ENCODE results near the gene INPP5K. TPM values are rescaled to one million over a fixed set of nuclear protein-coding genes. Genes with fewer than 3 reads are reported as not detected.
"Not testable (repeated sequence)": the region's sequence is repeated elsewhere in the genome, so short reads cannot be mapped to it uniquely, and the experiment has no call there.

The INPP5K gene
- total and polyA plus RNA-seq, 12 donors, result 26.8 to 45.5 (median 34.8) TPM

- intact Hi-C loops (cut with DNase I), result loop anchor here in 6 of 10 donors (5.0 to 10.0 kb wide), 4 partner anchors 58 to 88 kb away; partner anchors contain the start of gene INPP5K (in 3 of the 6)
- Histone ChIP-seq H3K27me3 (no peaks in the 10 kb centered on the region), H3K36me3 (peaks cover 0 to 40% (median 0%) of the 10 kb centered on the region in 9 donors), H3K9me3 (no peaks in the 10 kb centered on the region), H3K27ac (peak overlapping the region in 2 of 10 donors; percentile 1 to 97), H3K4me1 (peaks cover 21 to 83% (median 68%) of the 10 kb centered on the region in 9 donors), H3K4me3 (no peak overlapping the region)
- 49 to 51% methylated on average over 5 of the region's 5 CpGs for WGBS, 2 donors
- peak in 1 of 2 donors; percentile 1 for DNase-seq
- TF ChIP-seq, protein P1, sequence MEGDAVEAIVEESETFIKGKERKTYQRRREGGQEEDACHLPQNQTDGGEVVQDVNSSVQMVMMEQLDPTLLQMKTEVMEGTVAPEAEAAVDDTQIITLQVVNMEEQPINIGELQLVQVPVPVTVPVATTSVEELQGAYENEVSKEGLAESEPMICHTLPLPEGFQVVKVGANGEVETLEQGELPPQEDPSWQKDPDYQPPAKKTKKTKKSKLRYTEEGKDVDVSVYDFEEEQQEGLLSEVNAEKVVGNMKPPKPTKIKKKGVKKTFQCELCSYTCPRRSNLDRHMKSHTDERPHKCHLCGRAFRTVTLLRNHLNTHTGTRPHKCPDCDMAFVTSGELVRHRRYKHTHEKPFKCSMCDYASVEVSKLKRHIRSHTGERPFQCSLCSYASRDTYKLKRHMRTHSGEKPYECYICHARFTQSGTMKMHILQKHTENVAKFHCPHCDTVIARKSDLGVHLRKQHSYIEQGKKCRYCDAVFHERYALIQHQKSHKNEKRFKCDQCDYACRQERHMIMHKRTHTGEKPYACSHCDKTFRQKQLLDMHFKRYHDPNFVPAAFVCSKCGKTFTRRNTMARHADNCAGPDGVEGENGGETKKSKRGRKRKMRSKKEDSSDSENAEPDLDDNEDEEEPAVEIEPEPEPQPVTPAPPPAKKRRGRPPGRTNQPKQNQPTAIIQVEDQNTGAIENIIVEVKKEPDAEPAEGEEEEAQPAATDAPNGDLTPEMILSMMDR (IDR thresholded peaks at IDR 0.05), result no peak
- no peak for ATAC-seq
Observed at GRCh38 chr17:1452836-1453235, 63.6 kb downstream of the INPP5K start.

GRCh38 chr17:1450261-1450660 lies 66.2 kb downstream of the INPP5K start:
- Histone ChIP-seq H3K4me1 (peaks cover 22 to 94% (median 86%) of the 10 kb centered on the region in 9 donors), H3K36me3 (peaks cover 0 to 45% (median 0%) of the 10 kb centered on the region in 9 donors), H3K27ac (peak overlapping the region in 1 of 10 donors; percentile 15)
- peak in 1 of 2 donors; percentile 3 for DNase-seq
- WGBS, 2 donors, result 94 to 95% methylated on average over 20 to 21 of the region's 21 CpGs
- not testable (repeated sequence) for H3K27me3 ChIP-seq, H3K9me3 ChIP-seq, ATAC-seq, H3K4me3 ChIP-seq
- intact Hi-C loops (cut with DNase I), result loop anchor here in 6 of 10 donors (5.0 to 10.0 kb wide), 4 partner anchors 55 to 85 kb away; partner anchors contain the start of gene INPP5K (in 3 of the 6)

- 87 to 89% methylated on average over 5 of the region's 5 CpGs for WGBS, 2 donors
- Histone ChIP-seq H3K27me3 (no peaks in the 10 kb centered on the region), H3K36me3 (peaks cover 0 to 46% (median 0%) of the 10 kb centered on the region in 9 donors), H3K27ac (peak overlapping the region in 1 of 10 donors; percentile 87), H3K4me1 (peaks cover 18 to 90% (median 84%) of the 10 kb centered on the region in 9 donors), H3K4me3 (no peak overlapping the region), H3K9me3 (no peaks in the 10 kb centered on the region)
- TF ChIP-seq, protein P1 (IDR thresholded peaks at IDR 0.05), result no peak
- intact Hi-C loops (cut with DNase I), result loop anchor here in 1 of 10 donors (5.0 kb wide), 1 partner anchor 77 kb away; no protein-coding TSS in a partner anchor
- DNase-seq (no peak), ATAC-seq (no peak)
Observed at GRCh38 chr17:1449412-1449967, 66.9 kb downstream of the INPP5K start.

DNA sequence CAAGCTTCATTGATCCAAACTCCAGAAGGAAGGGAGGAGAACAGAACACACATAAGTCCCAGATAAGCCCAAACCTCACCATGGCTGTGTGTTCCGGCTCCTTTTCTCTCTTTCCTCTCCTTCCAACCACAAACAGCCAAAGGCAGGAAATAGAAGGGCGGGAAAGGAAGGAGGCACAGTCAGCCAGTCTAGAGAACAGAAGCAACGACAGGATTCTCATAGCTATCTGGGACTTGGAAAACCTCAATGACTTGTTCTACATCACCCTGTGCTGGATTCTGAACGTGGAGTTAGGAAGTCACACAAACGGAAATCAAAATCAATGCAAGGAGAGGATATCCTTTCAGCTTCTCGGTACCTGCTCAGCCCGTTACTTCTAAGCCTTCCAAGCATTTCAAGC lies 69.4 kb downstream of the INPP5K start:
- DNase-seq (no peak), ATAC-seq (peak; percentile 18 to 86 (median 56))
- H3K27ac ChIP-seq, result peak overlapping the region; percentile 16 to 87 (median 63)
- H3K9me3 ChIP-seq, result no peaks in the 10 kb centered on the region
- WGBS, 2 donors, result 50 to 57% methylated on average over 7 of the region's 7 CpGs
- TF ChIP-seq, protein P1 (IDR thresholded peaks at IDR 0.05), result no peak
- H3K36me3 ChIP-seq, result peaks cover 0 to 50% (median 0%) of the 10 kb centered on the region in 9 donors
- H3K4me1 ChIP-seq, result peaks cover 9 to 69% (median 61%) of the 10 kb centered on the region in 9 donors
- intact Hi-C loops (cut with DNase I), result loop anchor here in 1 of 10 donors (5.0 kb wide), 1 partner anchor 75 kb away; no protein-coding TSS in a partner anchor
- peak overlapping the region in 4 of 10 donors; percentile 2 to 17 (median 14) for H3K4me3 ChIP-seq
- no peaks in the 10 kb centered on the region for H3K27me3 ChIP-seq
